Chondrocyte (in vitro differentiated cells): ENCODE data around the gene ADAM23. TPM values are rescaled to one million over a fixed set of nuclear protein-coding genes. Genes with fewer than 3 reads are reported as not detected.

Experiments
- DNase-seq: peaks from one replicate; pipeline ENCODE4 v3.0.0; 2021; ENCODE audit warnings: mixed read lengths, low spot score
- H3K27ac Mint-ChIP-seq: one replicate; pipeline ENCODE4 v1.8.0; 2021; ENCODE audit warnings: mild to moderate bottlenecking, moderate library complexity, mixed read lengths; ENCODE audit not compliant: unreplicated experiment
- H3K27me3 Mint-ChIP-seq: 2 replicates; pipeline ENCODE4 v1.8.0; 2021; ENCODE audit warnings: low read depth, mixed read lengths
- H3K36me3 Mint-ChIP-seq: 2 replicates; pipeline ENCODE4 v1.8.0; 2021; ENCODE audit warnings: low read depth, mixed read lengths
- H3K4me1 Mint-ChIP-seq: 2 replicates; pipeline ENCODE4 v1.8.0; 2021; ENCODE audit warnings: low read depth, mild to moderate bottlenecking, mixed read lengths
- H3K4me3 Mint-ChIP-seq: one replicate; pipeline ENCODE4 v1.8.0; 2021; ENCODE audit warnings: mild to moderate bottlenecking, moderate library complexity, mixed read lengths; ENCODE audit not compliant: unreplicated experiment
- H3K9me3 Mint-ChIP-seq: 2 replicates; pipeline ENCODE4 v1.8.0; 2021; ENCODE audit warnings: low read depth, mixed read lengths
- total RNA-seq: library from RNA; stranded (reverse); gene quantifications from 3 replicates; pipeline ENCODE4 v1.2.1, GENCODE V29; 2021
- TF ChIP-seq, protein P1 (sequence below): fragments of 200-600 bp; sonication (generic); IDR thresholded peaks from 2 replicates; pipeline ENCODE4 v1.5.0; 2021; ENCODE audit warnings: antibody characterized with exemption, mild to moderate bottlenecking, moderate library complexity

ADAM23 gene
- total RNA-seq, 1 donor from 2014 or later, result 22.7 TPM

DNA sequence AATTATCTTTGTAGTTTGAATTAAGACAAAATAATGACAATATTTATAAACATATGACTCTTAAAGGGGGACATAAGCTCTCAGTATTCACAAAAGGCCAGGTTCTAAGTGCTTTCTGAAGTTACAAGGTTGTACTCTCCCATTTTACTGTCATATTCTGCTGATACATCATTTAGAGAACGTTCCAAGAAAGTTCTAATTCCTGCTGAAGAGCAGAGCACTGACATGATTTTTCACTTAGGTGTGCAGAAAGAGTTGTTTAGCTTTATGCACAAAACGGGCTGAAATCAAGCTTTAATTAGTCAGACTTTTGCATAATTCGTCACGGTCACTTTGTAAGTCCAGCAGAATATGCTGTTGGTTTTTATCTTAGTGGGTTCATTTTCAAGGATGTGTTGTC is 37.3 kb downstream of the ADAM23 start:
- no peak overlapping the region for H3K27ac Mint-ChIP-seq
- H3K4me3 Mint-ChIP-seq, result no peak overlapping the region
- H3K27me3 Mint-ChIP-seq, result no peaks in the 10 kb centered on the region
- no peaks in the 10 kb centered on the region for H3K9me3 Mint-ChIP-seq
- H3K4me1 Mint-ChIP-seq, result peaks cover 19% of the 10 kb centered on the region
- peaks cover 2% of the 10 kb centered on the region for H3K36me3 Mint-ChIP-seq
- TF ChIP-seq, protein P1, sequence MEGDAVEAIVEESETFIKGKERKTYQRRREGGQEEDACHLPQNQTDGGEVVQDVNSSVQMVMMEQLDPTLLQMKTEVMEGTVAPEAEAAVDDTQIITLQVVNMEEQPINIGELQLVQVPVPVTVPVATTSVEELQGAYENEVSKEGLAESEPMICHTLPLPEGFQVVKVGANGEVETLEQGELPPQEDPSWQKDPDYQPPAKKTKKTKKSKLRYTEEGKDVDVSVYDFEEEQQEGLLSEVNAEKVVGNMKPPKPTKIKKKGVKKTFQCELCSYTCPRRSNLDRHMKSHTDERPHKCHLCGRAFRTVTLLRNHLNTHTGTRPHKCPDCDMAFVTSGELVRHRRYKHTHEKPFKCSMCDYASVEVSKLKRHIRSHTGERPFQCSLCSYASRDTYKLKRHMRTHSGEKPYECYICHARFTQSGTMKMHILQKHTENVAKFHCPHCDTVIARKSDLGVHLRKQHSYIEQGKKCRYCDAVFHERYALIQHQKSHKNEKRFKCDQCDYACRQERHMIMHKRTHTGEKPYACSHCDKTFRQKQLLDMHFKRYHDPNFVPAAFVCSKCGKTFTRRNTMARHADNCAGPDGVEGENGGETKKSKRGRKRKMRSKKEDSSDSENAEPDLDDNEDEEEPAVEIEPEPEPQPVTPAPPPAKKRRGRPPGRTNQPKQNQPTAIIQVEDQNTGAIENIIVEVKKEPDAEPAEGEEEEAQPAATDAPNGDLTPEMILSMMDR, result no peak
- no peak for DNase-seq

DNA sequence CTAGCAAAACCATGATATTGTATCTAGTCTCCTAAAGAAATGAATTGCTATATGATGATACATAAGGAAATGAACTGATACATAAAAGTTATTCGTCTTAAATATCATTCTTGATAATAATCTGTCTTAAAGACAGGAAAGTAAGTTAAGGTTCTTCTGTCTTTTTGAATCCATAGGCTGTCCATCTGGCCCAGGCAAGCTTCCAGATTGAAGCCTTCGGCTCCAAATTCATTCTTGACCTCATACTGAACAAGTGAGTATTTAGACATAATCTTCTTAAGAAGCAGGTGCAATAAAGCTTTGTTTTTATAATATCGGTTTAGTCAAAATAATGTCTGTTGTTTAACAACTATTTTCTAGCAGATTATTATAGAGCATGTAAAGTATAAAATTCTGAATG is 37.7 kb downstream of the ADAM23 start:
- no peaks in the 10 kb centered on the region for H3K27me3 Mint-ChIP-seq
- no peaks in the 10 kb centered on the region for H3K9me3 Mint-ChIP-seq
- H3K27ac Mint-ChIP-seq, result no peak overlapping the region
- TF ChIP-seq, protein P1, result no peak
- DNase-seq, result no peak
- H3K4me1 Mint-ChIP-seq, result peaks cover 18% of the 10 kb centered on the region
- peaks cover 2% of the 10 kb centered on the region for H3K36me3 Mint-ChIP-seq
- no peak overlapping the region for H3K4me3 Mint-ChIP-seq

DNA sequence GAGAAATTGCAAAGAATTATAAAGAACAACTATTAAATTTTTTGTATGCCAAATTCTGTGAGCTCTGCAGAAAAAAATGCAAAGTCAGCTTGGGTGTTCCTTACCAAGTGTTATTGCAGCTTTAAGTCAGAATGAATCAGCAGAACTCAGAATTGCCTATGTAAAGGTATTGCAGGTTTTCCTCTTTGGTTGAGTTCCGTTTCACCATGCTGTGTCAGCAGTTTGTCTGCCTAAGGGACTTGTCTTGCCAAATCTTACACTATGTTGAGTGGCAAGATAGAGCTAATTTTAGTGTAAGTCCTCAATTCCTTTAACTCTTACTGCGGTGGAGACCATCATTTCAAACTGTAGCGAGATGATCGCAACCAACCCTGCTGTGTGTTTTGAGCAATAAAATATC is 38.8 kb downstream of the ADAM23 start:
- no peaks in the 10 kb centered on the region for H3K9me3 Mint-ChIP-seq
- TF ChIP-seq, protein P1, result no peak
- no peak for DNase-seq
- no peak overlapping the region for H3K4me3 Mint-ChIP-seq
- H3K36me3 Mint-ChIP-seq, result peaks cover 2% of the 10 kb centered on the region
- peaks cover 15% of the 10 kb centered on the region for H3K4me1 Mint-ChIP-seq
- no peak overlapping the region for H3K27ac Mint-ChIP-seq
- H3K27me3 Mint-ChIP-seq, result no peaks in the 10 kb centered on the region

DNA sequence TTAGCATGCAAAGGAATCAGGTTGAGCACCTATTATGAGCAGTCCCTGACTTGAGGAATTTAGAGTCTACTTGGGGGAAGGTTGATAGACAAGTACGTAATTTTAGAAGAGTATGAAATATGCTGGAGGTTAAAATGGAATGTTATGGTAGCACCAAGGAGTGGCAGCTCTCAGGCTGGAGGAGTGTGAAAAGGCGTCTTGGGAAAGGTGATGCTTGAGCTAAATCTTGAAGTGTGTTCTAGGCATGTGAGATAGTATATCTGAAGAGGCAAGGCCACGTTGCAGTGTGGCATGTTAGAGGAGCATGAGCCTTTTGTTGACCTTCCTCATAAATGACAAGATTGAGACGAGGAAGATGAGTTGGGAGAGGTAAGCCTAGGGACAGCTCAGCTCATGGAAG is 39.3 kb downstream of the ADAM23 start:
- no peak for DNase-seq
- Mint-ChIP-seq H3K27me3 (no peaks in the 10 kb centered on the region), H3K4me3 (no peak overlapping the region), H3K9me3 (no peaks in the 10 kb centered on the region), H3K27ac (no peak overlapping the region), H3K36me3 (peaks cover 2% of the 10 kb centered on the region), H3K4me1 (peaks cover 9% of the 10 kb centered on the region)
- TF ChIP-seq, protein P1, result no peak

DNA sequence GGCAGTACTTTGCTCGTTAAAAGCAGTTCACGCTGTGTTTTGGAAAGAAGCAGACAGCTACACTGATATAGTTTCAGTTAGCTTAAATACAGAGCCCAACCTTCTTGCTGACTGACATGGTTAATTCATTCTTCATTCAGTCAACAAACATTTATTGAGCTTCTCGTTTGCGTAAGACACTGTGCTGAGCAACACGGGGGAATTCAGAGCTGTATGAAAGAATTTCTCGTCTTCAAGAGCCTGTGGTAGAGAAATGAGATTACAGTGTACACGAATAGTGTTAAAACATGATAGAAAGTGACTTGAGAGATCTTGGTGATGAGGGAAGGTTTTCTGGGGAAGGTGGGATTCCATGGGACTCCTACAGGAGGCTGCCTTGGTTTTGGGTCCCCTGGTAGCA is 44.7 kb downstream of the ADAM23 start:
- no peak for DNase-seq
- Mint-ChIP-seq H3K4me3 (no peak overlapping the region), H3K36me3 (peaks cover 6% of the 10 kb centered on the region), H3K27me3 (no peaks in the 10 kb centered on the region), H3K4me1 (no peaks in the 10 kb centered on the region), H3K27ac (no peak overlapping the region), H3K9me3 (peaks cover 12% of the 10 kb centered on the region)
- TF ChIP-seq, protein P1, result no peak
